Lung (tissue), 12 donors: ENCODE data around the gene TPRN. TPM values are rescaled to one million over a fixed set of nuclear protein-coding genes. Genes with fewer than 3 reads are reported as not detected.

Experiments
- ATAC-seq: fragments of 200-7000 bp; cut with Tn5 transposase; one replicate; pipeline ENCODE4 v1.9.1; 2020; ENCODE audit warnings: moderate number of reproducible peaks; ENCODE audit not compliant: insufficient read depth, low FRiP score
- DNase-seq, 3 donors: peaks; one replicate each; pipeline ENCODE4 v3.0.0-alpha.2; 2013 to 2017
- H3K27ac ChIP-seq, 2 donors: one replicate each; pipeline ENCODE4 v1.5.1; 2013; ENCODE audit warnings: mild to moderate bottlenecking in 2 of 2, moderate library complexity in 2 of 2, control low read depth in 1 of 2, inconsistent platforms in 1 of 2, low read depth in 1 of 2, low read length in 1 of 2
- H3K27me3 ChIP-seq, 3 donors: one replicate each; pipeline ENCODE4 v1.5.1; 2013; ENCODE audit warnings: low read length in 2 of 3; ENCODE audit not compliant: control insufficient read depth in 3 of 3, insufficient read depth in 3 of 3
- H3K36me3 ChIP-seq, 4 donors: one replicate each; pipeline ENCODE4 v1.5.1; 2013; ENCODE audit warnings: low read length in 4 of 4, mild to moderate bottlenecking in 1 of 4, moderate library complexity in 1 of 4; ENCODE audit not compliant: control insufficient read depth in 4 of 4, insufficient read depth in 4 of 4
- H3K4me1 ChIP-seq, 5 donors: one replicate each; pipeline ENCODE4 v1.5.1; 2013; ENCODE audit warnings: low read length in 5 of 5, mild to moderate bottlenecking in 2 of 5, moderate library complexity in 1 of 5; ENCODE audit not compliant: control insufficient read depth in 5 of 5, insufficient read depth in 5 of 5
- H3K4me3 ChIP-seq: one replicate; pipeline ENCODE4 v1.5.1; 2013; ENCODE audit warnings: mild to moderate bottlenecking, control low read depth, moderate library complexity
- H3K9ac ChIP-seq, 2 donors: one replicate each; pipeline ENCODE4 v1.5.1; 2013; ENCODE audit warnings: low read length in 2 of 2, control low read depth in 1 of 2; ENCODE audit not compliant: insufficient read depth in 1 of 2
- H3K9me3 ChIP-seq, 4 donors: one replicate each; pipeline ENCODE4 v1.5.1; 2013; ENCODE audit warnings: low read length in 3 of 4, mild to moderate bottlenecking in 1 of 4, moderate library complexity in 1 of 4; ENCODE audit not compliant: control insufficient read depth in 4 of 4, insufficient read depth in 3 of 4
- CTCF ChIP-seq: IDR thresholded peaks from 2 replicates; pipeline ENCODE4 v1.5.1; 2012; ENCODE audit warnings: mild to moderate bottlenecking; ENCODE audit errors: control extremely low read depth, extremely low read depth
- WGBS, 2 donors: extraction: QIAGEN DNeasy Blood & Tissue Kit; methylation state at CpG; one replicate each; pipeline ENCODE4 v1.1.7; 2013; 5-methylcytosine and 5-hydroxymethylcytosine counted together
- polyA plus RNA-seq, 2 donors: library from polyadenylated mRNA; stranded (reverse); fragments of 200-250 nt; gene quantifications; one replicate each; pipeline ENCODE4 v1.2.1, GENCODE V29; 2013
- total RNA-seq, 2 donors: library from RNA; depleted of rRNA in 1 of 2; stranded (reverse); fragments of >200 nt in 1 of 2; gene quantifications; one replicate each; pipeline ENCODE4 v1.2.1, GENCODE V29; 2014 to 2021
- donor health status: control.
- donor health status: control.
- donor health status: Bipolar disorder and iron deficiency.
- donor health status: healthy.
- donor health status: DM: yes; HTN: yes; CAD: no.

The TPRN gene
- total and polyA plus RNA-seq, 4 donors: 8.9 to 30.6 (median 15.5) TPM

GRCh38 chr9:137158625-137159024, 41.9 kb downstream of the TPRN start:
- peaks cover 0 to 7% (median 0%) of the 10 kb centered on the region in 5 donors for H3K4me1 ChIP-seq
- no peak overlapping the region for H3K9ac ChIP-seq
- no peak for DNase-seq
- whole genome bisulfite sequencing, 2 donors: 25 to 29% methylated on average over 4 of the region's 4 CpGs
- peaks cover 3 to 69% (median 36%) of the 10 kb centered on the region in 3 donors for H3K27me3 ChIP-seq
- TF ChIP-seq CTCF: no peak
- no peak overlapping the region for H3K4me3 ChIP-seq
- peaks cover 0 to 3% (median 0%) of the 10 kb centered on the region in 4 donors for H3K9me3 ChIP-seq
- no peak overlapping the region for H3K27ac ChIP-seq
- H3K36me3 ChIP-seq: no peaks in the 10 kb centered on the region
- ATAC-seq: no peak

- DNase-seq: no peak
- H3K9me3 ChIP-seq: peaks cover 0 to 3% (median 0%) of the 10 kb centered on the region in 4 donors
- no peak for ATAC-seq
- H3K4me1 ChIP-seq: peaks cover 0 to 5% (median 0%) of the 10 kb centered on the region in 5 donors
- no peak overlapping the region for H3K4me3 ChIP-seq
- H3K9ac ChIP-seq: no peak overlapping the region
- no peak for TF ChIP-seq CTCF
- WGBS, 2 donors: 67% methylated on average over 19 of the region's 19 CpGs
- H3K36me3 ChIP-seq: no peaks in the 10 kb centered on the region
- no peak overlapping the region for H3K27ac ChIP-seq
- peaks cover 3 to 74% (median 38%) of the 10 kb centered on the region in 3 donors for H3K27me3 ChIP-seq
Measured at GRCh38 chr9:137157618-137158415, 42.7 kb downstream of the TPRN start.

- Histone ChIP-seq H3K4me3 (no peak overlapping the region), H3K4me1 (peaks cover 0 to 5% (median 0%) of the 10 kb centered on the region in 5 donors), H3K9me3 (peaks cover 0 to 3% (median 0%) of the 10 kb centered on the region in 4 donors), H3K27ac (no peak overlapping the region), H3K27me3 (peaks cover 3 to 67% (median 38%) of the 10 kb centered on the region in 3 donors), H3K9ac (no peak overlapping the region), H3K36me3 (no peaks in the 10 kb centered on the region)
- DNase-seq (no peak), ATAC-seq (no peak)
- no peak for TF ChIP-seq CTCF
- WGBS, 2 donors: 3 to 5% methylated on average over 56 to 65 of the region's 65 CpGs
Measured at GRCh38 chr9:137156567-137157375, 43.8 kb downstream of the TPRN start.
